Stimulated activated CD4-positive, alpha-beta T cell treated with anti-CD3 and anti-CD28 coated beads, Interleukin-4, amount 100 ng/mL, for 48 hours (primary cell): ENCODE measurements around the gene WWP2.

Experiments used
- DNase-seq, 2 donors: peaks; one replicate each; pipeline ENCODE4 v3.0.0-alpha.2; 2020; ENCODE audit warnings: low read depth in 2 of 2

The WWP2 gene

GRCh38 chr16:69890114-69890891, 128.2 kb downstream of the WWP2 start:
- no peak for DNase-seq

- no peak for DNase-seq
Observed at GRCh38 chr16:69890892-69891282, 128.8 kb downstream of the WWP2 start.

GRCh38 chr16:69892378-69892777, 130.2 kb downstream of the WWP2 start:
- DNase-seq = no peak

- no peak for DNase-seq
Observed at GRCh38 chr16:69893106-69893505, 131.0 kb downstream of the WWP2 start.

- DNase-seq = no peak
Observed at GRCh38 chr16:69894676-69895075, 132.5 kb downstream of the WWP2 start.

- DNase-seq = no peak
Observed at GRCh38 chr16:69903865-69904415, 141.8 kb downstream of the WWP2 start.

GRCh38 chr16:69904495-69905170, 142.5 kb downstream of the WWP2 start:
- no peak for DNase-seq

GRCh38 chr16:69905171-69905555, 143.0 kb downstream of the WWP2 start:
- DNase-seq = no peak

- DNase-seq = no peak
Observed at GRCh38 chr16:69906838-69907401, 144.8 kb downstream of the WWP2 start.

GRCh38 chr16:69909043-69909442, 146.9 kb downstream of the WWP2 start:
- no peak for DNase-seq

GRCh38 chr16:69909760-69910159, 147.6 kb downstream of the WWP2 start:
- no peak for DNase-seq

GRCh38 chr16:69910964-69911363, 148.8 kb downstream of the WWP2 start:
- DNase-seq = no peak

- DNase-seq = no peak
Observed at GRCh38 chr16:69916462-69916861, 154.3 kb downstream of the WWP2 start.

- DNase-seq = no peak
Observed at GRCh38 chr16:69917311-69917710, 155.2 kb downstream of the WWP2 start.

GRCh38 chr16:69917739-69918138, 155.6 kb downstream of the WWP2 start:
- no peak for DNase-seq

GRCh38 chr16:69918241-69918640, 156.1 kb downstream of the WWP2 start:
- no peak for DNase-seq

GRCh38 chr16:69921127-69921526, 159.0 kb downstream of the WWP2 start:
- no peak for DNase-seq

- no peak for DNase-seq
Observed at GRCh38 chr16:69922200-69922599, 160.1 kb downstream of the WWP2 start.

- DNase-seq = no peak
Observed at GRCh38 chr16:69924041-69924775, 162.1 kb downstream of the WWP2 start.

GRCh38 chr16:69924777-69925191, 162.7 kb downstream of the WWP2 start:
- no peak for DNase-seq

GRCh38 chr16:69925311-69925710, 163.2 kb downstream of the WWP2 start:
- no peak for DNase-seq

GRCh38 chr16:69926241-69926640, 164.1 kb downstream of the WWP2 start:
- DNase-seq = no peak
